Astrocyte of the cerebellum (primary cell): ENCODE measurements around the gene TTC28.
A peak's percentile ranks its signal among the peaks of the same experiment; 100 is the strongest.

Experiments used
- DNase-seq: peaks from one replicate; pipeline ENCODE4 v3.0.0-alpha.2; 2011; ENCODE audit warnings: low read depth
- H3K4me3 ChIP-seq: 2 replicates; pipeline ENCODE4 v1.5.1; 2011; ENCODE audit warnings: mild to moderate bottlenecking, low read depth, low read length, moderate library complexity
- CTCF ChIP-seq: IDR thresholded peaks from 2 replicates; pipeline ENCODE4 v1.5.1; 2012; ENCODE audit warnings: low read length, low read depth, moderate library complexity, mild to moderate bottlenecking; ENCODE audit errors: missing control alignments
- in situ Hi-C: cut with HindIII; loops from 2 replicates; pipeline ENCODE4 v1.10.0; 2017; ENCODE audit warnings: low sequenced_read_pairs

The TTC28 gene

GRCh38 chr22:28143241-28143865, 536.3 kb downstream of the TTC28 start:
- no peak for DNase-seq
- no peak overlapping the region for H3K4me3 ChIP-seq
- in situ Hi-C loops = no loop called here
- no peak for TF ChIP-seq CTCF

DNA sequence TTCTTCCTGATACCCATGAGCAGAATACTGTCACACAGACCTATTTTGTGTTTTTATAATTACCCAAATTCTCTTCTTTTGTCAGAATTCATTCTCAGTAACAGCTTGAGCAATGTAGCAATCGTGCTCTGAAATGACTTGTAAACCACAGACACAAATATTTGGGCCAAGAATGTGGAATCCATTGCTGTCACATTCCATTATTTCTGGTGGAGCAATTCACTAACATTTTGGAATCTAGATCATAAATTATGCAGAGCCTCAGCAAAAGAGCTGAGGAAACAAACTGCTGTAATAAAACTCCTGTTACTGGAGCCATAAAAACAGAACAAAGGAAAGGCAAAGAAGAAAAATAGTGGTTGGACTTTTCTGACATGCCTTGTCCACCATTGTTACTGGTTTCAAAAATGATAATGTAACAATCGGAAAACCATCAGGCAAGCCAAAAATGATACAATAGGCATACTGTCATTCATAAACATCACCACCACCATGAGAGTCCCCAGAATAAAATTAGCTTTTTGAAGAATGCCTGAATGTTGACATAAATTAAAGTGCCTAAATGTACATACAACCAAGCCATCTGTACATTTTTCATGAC, 537.2 kb downstream of the TTC28 start:
- TF ChIP-seq CTCF = no peak
- no peak overlapping the region for H3K4me3 ChIP-seq
- in situ Hi-C loops = no loop called here
- peak; percentile 93 for DNase-seq

DNA sequence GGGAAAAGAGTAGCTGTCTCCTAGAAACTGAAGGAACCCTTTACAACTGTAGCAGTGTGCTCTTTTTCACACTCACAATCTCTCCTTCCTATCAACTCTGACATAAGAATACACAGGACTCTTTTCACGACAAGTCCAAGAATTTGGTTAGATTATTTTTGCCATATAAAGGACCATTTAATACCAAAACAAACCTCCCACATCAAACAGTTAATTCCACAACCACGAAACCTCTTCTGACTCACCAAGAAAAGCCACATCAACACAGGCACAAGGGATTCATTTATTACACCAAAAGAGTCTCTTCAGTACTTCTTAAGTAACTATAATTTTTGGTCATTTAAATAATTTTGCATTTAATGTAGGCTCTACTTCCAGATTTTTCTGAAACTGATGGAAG, 538.0 kb downstream of the TTC28 start:
- in situ Hi-C loops = no loop called here
- H3K4me3 ChIP-seq = no peak overlapping the region
- peak; percentile 84 for DNase-seq
- no peak for TF ChIP-seq CTCF

DNA sequence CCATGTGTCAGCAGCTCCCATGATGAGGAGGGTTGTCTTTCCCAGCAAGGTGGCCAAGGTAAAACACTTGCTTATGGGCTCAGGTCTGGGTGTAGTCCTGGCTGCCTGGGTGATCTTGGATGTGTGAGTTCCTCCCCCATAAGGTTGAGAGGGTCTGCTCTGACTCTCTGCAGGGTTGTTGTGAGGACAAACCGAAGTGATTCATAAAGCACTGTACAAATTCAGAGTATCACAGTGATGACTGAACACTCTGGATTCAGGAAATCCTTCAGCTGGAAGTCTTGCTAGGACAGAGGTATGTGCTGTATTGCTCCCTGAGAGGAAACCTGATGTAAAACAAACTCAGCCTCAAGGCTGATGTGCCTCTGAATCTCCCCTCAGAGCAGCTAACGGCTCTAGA, 539.7 kb downstream of the TTC28 start:
- in situ Hi-C loops = no loop called here

GRCh38 chr22:28139516-28139915, 540.1 kb downstream of the TTC28 start:
- TF ChIP-seq CTCF = no peak
- in situ Hi-C loops = no loop called here
- DNase-seq = no peak
- no peak overlapping the region for H3K4me3 ChIP-seq

More for the DNA sequence above, 539.7 kb downstream of the TTC28 start:
- no peak for DNase-seq
- no peak for TF ChIP-seq CTCF
- no peak overlapping the region for H3K4me3 ChIP-seq

DNA sequence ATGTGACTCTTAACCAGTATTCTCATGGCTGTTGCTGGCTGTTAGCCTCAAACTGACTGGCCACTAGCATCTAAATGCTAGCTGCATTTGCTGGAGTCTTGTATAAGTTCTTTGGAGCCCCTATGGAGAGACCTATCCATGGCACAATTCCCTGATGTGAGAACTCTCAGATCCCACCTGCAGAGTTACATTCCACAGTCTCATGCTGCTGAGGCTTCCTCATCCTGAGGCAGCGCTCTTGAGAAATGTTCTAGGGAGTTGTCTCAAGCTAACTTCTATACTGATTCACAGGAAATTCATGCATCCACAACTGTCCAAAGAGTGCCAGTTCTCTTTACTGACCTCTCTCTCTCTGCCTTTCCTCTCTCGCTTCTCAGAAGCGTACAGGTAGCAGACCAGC, 542.6 kb downstream of the TTC28 start:
- no peak overlapping the region for H3K4me3 ChIP-seq
- DNase-seq = no peak
- TF ChIP-seq CTCF = no peak
- in situ Hi-C loops = no loop called here
